H1 (cell line): ENCODE results near the gene GJB3. TPM values are rescaled to one million over a fixed set of nuclear protein-coding genes. Genes with fewer than 3 reads are reported as not detected.
"Not testable (repeated sequence)": the region's sequence is repeated elsewhere in the genome, so short reads cannot be mapped to it uniquely, and the experiment has no call there.

ENCODE experiments used
- CTCF ChIA-PET: fragments of 300-600 bp; sonication (Branson Sonifier 250); formaldehyde crosslinking; loops from one replicate; lab custom pipeline; 2021; ENCODE audit not compliant: partially characterized antibody; lab: Charles Lee
- POLR2A ChIA-PET: fragments of 300-600 bp; sonication (Branson Sonifier 250); formaldehyde crosslinking; loops from one replicate; lab custom pipeline; 2021; ENCODE audit warnings: inconsistent platforms; ENCODE audit not compliant: partially characterized antibody; lab: Charles Lee
- DNase-seq, 2 experiments: peaks; one replicate each; pipeline versions ENCODE4 v3.0.0 to v3.0.0-alpha.2; 2010 to 2022; ENCODE audit warnings: low spot score in 2 of 2, low read depth in 1 of 2, mixed read lengths in 1 of 2
- FAIRE-seq: peaks from 2 replicates; lab custom pipeline; 2011; peaks lifted over from hg19 to GRCh38; lab: Jason Lieb, UNC
- H2AFZ ChIP-seq: 2 replicates; pipeline ENCODE4 v1.8.1; 2012; ENCODE audit warnings: low read length, inconsistent platforms
- H2AK5ac ChIP-seq: 2 replicates; pipeline ENCODE4 v1.6.1; 2013; ENCODE audit warnings: low read depth, low read length
- H2BK120ac ChIP-seq: replicated peaks from 2 replicates; pipeline ENCODE3; 2013; ENCODE audit warnings: low read depth, low read length, inconsistent platforms
- H2BK12ac ChIP-seq: 2 replicates; pipeline ENCODE4 v1.6.1; 2013; ENCODE audit warnings: low read depth, low read length
- H2BK15ac ChIP-seq: 2 replicates; pipeline ENCODE4 v1.6.1; 2013; ENCODE audit warnings: low read length
- H2BK20ac ChIP-seq: 2 replicates; pipeline ENCODE4 v1.6.1; 2013; ENCODE audit warnings: low read length
- H2BK5ac ChIP-seq: 2 replicates; pipeline ENCODE4 v1.6.1; 2013; ENCODE audit warnings: low read depth, low read length
- H3K14ac ChIP-seq: 2 replicates; pipeline ENCODE4 v1.6.1; 2013; ENCODE audit warnings: inconsistent platforms; ENCODE audit not compliant: insufficient read length
- H3K18ac ChIP-seq: 2 replicates; pipeline ENCODE4 v1.6.1; 2013; ENCODE audit warnings: low read length; ENCODE audit errors: extremely low read depth
- H3K23ac ChIP-seq: 2 replicates; pipeline ENCODE4 v1.6.1; 2013; ENCODE audit warnings: inconsistent platforms; ENCODE audit not compliant: insufficient read length
- H3K23me2 ChIP-seq: 2 replicates; pipeline ENCODE4 v1.6.1; 2013; ENCODE audit warnings: low read depth, low read length
- H3K27ac ChIP-seq: 2 replicates; pipeline ENCODE4 v1.6.1; 2011; ENCODE audit warnings: low read depth, low read length, inconsistent platforms
- H3K27me3 ChIP-seq, 4 experiments: replicated peaks in 1 of 4; 1 replicate in 1 of 4; 2 replicates in 3 of 4; pipeline versions ENCODE4 v1.6.1 to v1.8.1; 2011 to 2013; ENCODE audit warnings: low read length in 3 of 4, mild to moderate bottlenecking in 3 of 4, inconsistent platforms in 2 of 4, mixed read lengths in 2 of 4, moderate library complexity in 1 of 4; ENCODE audit not compliant: control insufficient read depth in 3 of 4, insufficient read depth in 3 of 4; ENCODE audit errors: extremely low read depth in 1 of 4
- H3K36me3 ChIP-seq, 4 experiments: 2 replicates each; pipeline versions ENCODE4 v1.6.1 to v1.8.1; 2011 to 2013; ENCODE audit warnings: mild to moderate bottlenecking in 4 of 4, low read length in 3 of 4, moderate library complexity in 2 of 4, control low read depth in 1 of 4, inconsistent platforms in 1 of 4; ENCODE audit not compliant: insufficient read depth in 4 of 4, control insufficient read depth in 2 of 4
- H3K4ac ChIP-seq: replicated peaks from 2 replicates; pipeline ENCODE3; 2013; ENCODE audit warnings: low read length, low read depth, mixed read lengths, inconsistent platforms; ENCODE audit not compliant: insufficient read length
- H3K4me1 ChIP-seq, 4 experiments: replicated peaks in 1 of 4; 1 replicate in 1 of 4; 2 replicates in 3 of 4; pipeline versions ENCODE4 v1.6.1 to v1.8.1; 2011 to 2013; ENCODE audit warnings: low read length in 3 of 4, inconsistent platforms in 2 of 4, mixed read lengths in 1 of 4; ENCODE audit not compliant: insufficient read depth in 4 of 4, control insufficient read depth in 3 of 4
- H3K4me2 ChIP-seq, 2 experiments: 2 replicates each; pipeline versions ENCODE4 v1.6.1 to v1.8.1; 2011 to 2013; ENCODE audit warnings: low read depth in 2 of 2, low read length in 2 of 2, control low read depth in 1 of 2, inconsistent platforms in 1 of 2, mild to moderate bottlenecking in 1 of 2; ENCODE audit not compliant: insufficient read depth in 1 of 2
- H3K4me3 ChIP-seq, 4 experiments: fragments of 200-600, 300-600 bp in 1 of 4; sonication (generic), shearing (Covaris generic), sonication (Bioruptor Twin) in 1 of 4; 2 replicates each; pipeline versions ENCODE4 v1.5.1 to v1.8.1; 2011 to 2016; ENCODE audit warnings: low read length in 4 of 4, low read depth in 3 of 4, control low read depth in 2 of 4, inconsistent platforms in 2 of 4, mild to moderate bottlenecking in 2 of 4, mixed read lengths in 1 of 4, moderate library complexity in 1 of 4; ENCODE audit not compliant: insufficient read depth in 2 of 4; ENCODE audit errors: extremely low read depth in 1 of 4
- H3K56ac ChIP-seq: replicated peaks from 2 replicates; pipeline ENCODE3; 2013; ENCODE audit warnings: low read depth, mild to moderate bottlenecking, mixed read lengths, low read length, inconsistent platforms; ENCODE audit not compliant: insufficient read length
- H3K79me1 ChIP-seq: 2 replicates; pipeline ENCODE4 v1.6.1; 2013; ENCODE audit warnings: low read depth, low read length, control low read depth
- H3K79me2 ChIP-seq, 2 experiments: 2 replicates each; pipeline versions ENCODE4 v1.6.1 to v1.8.1; 2012 to 2013; ENCODE audit warnings: low read length in 2 of 2, mild to moderate bottlenecking in 2 of 2, inconsistent platforms in 1 of 2; ENCODE audit not compliant: insufficient read depth in 2 of 2, control insufficient read depth in 1 of 2
- H3K9ac ChIP-seq, 4 experiments: replicated peaks in 1 of 4; 1 replicate in 1 of 4; 2 replicates in 3 of 4; pipeline versions ENCODE4 v1.6.1 to v1.8.1; 2011 to 2013; ENCODE audit warnings: low read depth in 3 of 4, low read length in 3 of 4, control low read depth in 2 of 4, mild to moderate bottlenecking in 2 of 4, moderate library complexity in 2 of 4, inconsistent platforms in 1 of 4; ENCODE audit errors: extremely low read depth in 1 of 4
- H3K9me3 ChIP-seq, 2 experiments: 2 replicates each; pipeline versions ENCODE4 v1.6.1 to v1.8.1; 2012 to 2013; ENCODE audit warnings: mild to moderate bottlenecking in 2 of 2, moderate library complexity in 2 of 2, control low read depth in 1 of 2, inconsistent platforms in 1 of 2, low read depth in 1 of 2, low read length in 1 of 2, mixed read lengths in 1 of 2; ENCODE audit not compliant: insufficient read depth in 2 of 2
- H4K20me1 ChIP-seq, 2 experiments: replicated peaks in 1 of 2; 2 replicates each; pipeline versions ENCODE3 to v1.8.1; 2011 to 2013; ENCODE audit warnings: inconsistent platforms in 2 of 2, low read length in 2 of 2, mild to moderate bottlenecking in 1 of 2; ENCODE audit not compliant: insufficient read depth in 2 of 2, control insufficient read depth in 1 of 2
- H4K5ac ChIP-seq: 2 replicates; pipeline ENCODE4 v1.6.1; 2013; ENCODE audit warnings: low read length, low read depth, mixed read lengths, inconsistent platforms; ENCODE audit not compliant: insufficient read length
- H4K8ac ChIP-seq: 2 replicates; pipeline ENCODE4 v1.8.0; 2013; ENCODE audit warnings: mild to moderate bottlenecking, moderate library complexity, low read length, inconsistent platforms; ENCODE audit not compliant: insufficient read depth; ENCODE audit errors: extremely low read depth
- H4K91ac ChIP-seq: replicated peaks from 2 replicates; pipeline ENCODE3; 2013; ENCODE audit warnings: low read length, mixed read lengths, inconsistent platforms; ENCODE audit not compliant: insufficient read length
- BCL11A ChIP-seq, 2 experiments: IDR thresholded peaks; one replicate each; pipeline ENCODE4 v1.6.1; 2011; ENCODE audit warnings: low read depth in 2 of 2, low read length in 2 of 2, mild to moderate bottlenecking in 2 of 2
- CBX5 ChIP-seq: fragments of 300-800, 300-1000 bp; sonication (generic); IDR thresholded peaks from 2 replicates; pipeline ENCODE4 v1.7.1; 2016; ENCODE audit warnings: antibody characterized with exemption, low read length, low read depth
- HDAC2 ChIP-seq, 2 experiments: fragments of 300-600 bp in 1 of 2; sonication (generic) in 1 of 2; IDR thresholded peaks; 2 replicates each; pipeline ENCODE4 v1.6.1; 2011 to 2012; ENCODE audit warnings: low read depth in 2 of 2, low read length in 2 of 2, mild to moderate bottlenecking in 2 of 2, moderate library complexity in 2 of 2, borderline replicate concordance in 1 of 2, inconsistent platforms in 1 of 2
- POU5F1 ChIP-seq: IDR thresholded peaks from 2 replicates; pipeline ENCODE4 v1.6.1; 2011; ENCODE audit warnings: low read depth, mild to moderate bottlenecking, low read length, moderate library complexity
- RBBP5 ChIP-seq: IDR thresholded peaks from 2 replicates; pipeline ENCODE4 v1.7.1; 2012; ENCODE audit warnings: low read depth, mild to moderate bottlenecking, inconsistent platforms, low read length, moderate library complexity, borderline replicate concordance
- TAF7 ChIP-seq: optimal IDR thresholded peaks from 2 replicates; pipeline ENCODE3; 2011; ENCODE audit warnings: low read depth, mild to moderate bottlenecking, inconsistent platforms, low read length, moderate library complexity, borderline replicate concordance
- WGBS, 2 experiments: shearing (Covaris generic) in 1 of 2; methylation state at CpG; one replicate each; pipeline versions ENCODE4 v1.1.6 to v1.1.7; 2013 to 2015; ENCODE audit warnings: low lambda C conversion rate in 2 of 2, mixed read lengths in 2 of 2, inconsistent platforms in 1 of 2, low coverage in 1 of 2, missing lambda C conversion rate in 1 of 2; ENCODE audit not compliant: insufficient replicate concordance in 2 of 2, insufficient coverage in 1 of 2, insufficient read length in 1 of 2; ENCODE audit errors: extremely low coverage in 1 of 2, missing lambda C conversion rate in 1 of 2; 5-methylcytosine and 5-hydroxymethylcytosine counted together
- polyA plus RNA-seq, 7 experiments: library from polyadenylated mRNA; depleted of rRNA in 3 of 7; stranded (reverse) in 5 of 7; unstranded in 2 of 7; fragments of >200 nt in 5 of 7; fragments of 200-250 nt in 2 of 7; gene quantifications; 1 replicate in 5 of 7; 2 replicates in 1 of 7; 4 replicates in 1 of 7; pipeline versions ENCODE4 v1.2.1 to v1.2.3, GENCODE V29; 2011 to 2013; ENCODE audit warnings: missing spikeins in 2 of 7, mixed read lengths in 2 of 7
- total RNA-seq: library from RNA; stranded (reverse); fragmentation: NEBNext Ultra II Directional; extraction: Animal tissue kit (Norgen Biotek cat#: 25700); gene quantifications from 2 replicates; pipeline ENCODE4 v1.2.1, GENCODE V29; 2021
- TF ChIP-seq, protein P1 (sequence below): IDR thresholded peaks from 2 replicates; pipeline ENCODE4 v1.6.1; 2012; ENCODE audit warnings: low read length, inconsistent platforms

GJB3 gene
- total and polyA plus RNA-seq, 2 of the 8 experiments (the other 6 are each of a cell fraction or from before 2014, with no cell fraction given): 0.93 to 1.6 TPM

GRCh38 chr1:34736692-34737091 lies 44.3 kb upstream of the GJB3 start (continued):
- TF ChIP-seq TAF7 (no peak), BCL11A (IDR thresholded peaks at IDR 0.05; ENCODE audit: low read depth in 2 of 2, low read length in 2 of 2) (no peak), POU5F1 (no peak), RBBP5 (no peak), CBX5 (no peak), HDAC2 (IDR thresholded peaks at IDR 0.05; ENCODE audit: borderline replicate concordance in 1 of 2, low read depth in 2 of 2, low read length in 2 of 2) (no peak)
- TF ChIP-seq, protein P1, sequence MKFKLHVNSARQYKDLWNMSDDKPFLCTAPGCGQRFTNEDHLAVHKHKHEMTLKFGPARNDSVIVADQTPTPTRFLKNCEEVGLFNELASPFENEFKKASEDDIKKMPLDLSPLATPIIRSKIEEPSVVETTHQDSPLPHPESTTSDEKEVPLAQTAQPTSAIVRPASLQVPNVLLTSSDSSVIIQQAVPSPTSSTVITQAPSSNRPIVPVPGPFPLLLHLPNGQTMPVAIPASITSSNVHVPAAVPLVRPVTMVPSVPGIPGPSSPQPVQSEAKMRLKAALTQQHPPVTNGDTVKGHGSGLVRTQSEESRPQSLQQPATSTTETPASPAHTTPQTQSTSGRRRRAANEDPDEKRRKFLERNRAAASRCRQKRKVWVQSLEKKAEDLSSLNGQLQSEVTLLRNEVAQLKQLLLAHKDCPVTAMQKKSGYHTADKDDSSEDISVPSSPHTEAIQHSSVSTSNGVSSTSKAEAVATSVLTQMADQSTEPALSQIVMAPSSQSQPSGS: no peak

GRCh38 chr1:34737236-34737635 lies 43.8 kb upstream of the GJB3 start:
- H3K9me3 ChIP-seq, DNase-seq, H4K5ac ChIP-seq, H3K4ac ChIP-seq, H2AK5ac ChIP-seq, H3K4me1 ChIP-seq, H3K18ac ChIP-seq, FAIRE-seq, H4K8ac ChIP-seq, H3K14ac ChIP-seq, H3K79me1 ChIP-seq, H3K56ac ChIP-seq, H3K23ac ChIP-seq, H2BK12ac ChIP-seq, POLR2A ChIA-PET, H3K4me3 ChIP-seq, H3K9ac ChIP-seq, H3K36me3 ChIP-seq, H2BK15ac ChIP-seq, H3K79me2 ChIP-seq, H2BK120ac ChIP-seq, H2BK5ac ChIP-seq, H3K27ac ChIP-seq, H2BK20ac ChIP-seq, H4K20me1 ChIP-seq, H3K4me2 ChIP-seq, H3K23me2 ChIP-seq, H2AFZ ChIP-seq, H4K91ac ChIP-seq: not testable (repeated sequence)
- CTCF ChIA-PET: interaction anchor here (0.7 to 1.7 kb wide), 7 partner anchors 11 to 588 kb away, joined by 3 to 6 read pairs (median 4); no protein-coding TSS in a partner anchor
- H3K27me3 ChIP-seq: peaks cover 0 to 10% (median 4%) of the 10 kb centered on the region in 4 experiments; a peak in 5 of 7 replicates
- WGBS, 2 experiments: 93% methylated on average over 12 of the region's 12 CpGs; no CpG with 5 or more reads in 1 of the 2 experiments
